HG02763 (cell line): ENCODE data around the gene TK1.
"Not testable (repeated sequence)": the region's sequence is repeated elsewhere in the genome, so short reads cannot be mapped to it uniquely, and the experiment has no call there.

ENCODE experiments used
- ATAC-seq: cut with Tn5 transposase; IDR thresholded peaks from one replicate; pipeline ENCODE4 v1.9.1; 2021; ENCODE audit warnings: mild to moderate bottlenecking, moderate library complexity; ENCODE audit not compliant: unreplicated experiment

Gene TK1

DNA sequence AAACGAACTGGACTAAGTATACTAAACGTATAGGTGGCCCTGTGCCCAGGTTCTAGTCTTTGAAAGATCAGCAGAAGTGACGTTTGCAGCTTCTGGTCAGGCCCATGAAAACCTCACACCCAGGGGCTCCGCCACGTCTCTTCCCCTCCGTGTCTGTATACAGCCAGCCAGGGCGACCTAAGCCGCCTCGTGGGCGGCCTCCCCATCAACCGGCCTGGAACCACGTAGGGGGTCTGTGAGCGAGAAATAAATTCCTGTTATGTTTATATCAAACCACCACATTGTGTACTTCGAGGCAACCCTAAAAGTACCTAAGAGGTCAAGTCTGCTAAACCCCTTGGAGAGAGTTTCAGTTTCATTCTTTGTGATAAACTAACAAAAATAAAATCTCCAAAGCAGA, 6.8 kb downstream of the TK1 start:
- ATAC-seq = no peak

DNA sequence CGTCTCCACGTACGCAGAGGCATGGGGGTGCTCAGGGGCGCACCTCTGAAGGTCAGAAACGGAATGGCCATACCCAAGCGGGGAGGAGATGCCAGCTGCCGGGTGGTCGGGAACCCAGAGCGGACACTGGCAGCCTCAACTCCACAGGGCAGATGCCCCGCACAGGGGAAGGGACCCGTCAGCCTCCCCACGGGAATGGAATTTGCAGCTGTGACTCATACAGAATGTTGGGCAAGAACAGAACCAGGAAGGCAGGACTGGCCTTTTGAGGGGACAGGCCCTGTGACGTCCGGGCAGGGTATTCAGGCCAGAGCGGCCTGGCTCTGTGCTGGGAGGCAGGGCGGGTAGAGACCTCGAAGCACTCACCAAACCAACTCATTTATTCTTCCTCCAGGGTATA, 7.5 kb downstream of the TK1 start:
- ATAC-seq = no peak

DNA sequence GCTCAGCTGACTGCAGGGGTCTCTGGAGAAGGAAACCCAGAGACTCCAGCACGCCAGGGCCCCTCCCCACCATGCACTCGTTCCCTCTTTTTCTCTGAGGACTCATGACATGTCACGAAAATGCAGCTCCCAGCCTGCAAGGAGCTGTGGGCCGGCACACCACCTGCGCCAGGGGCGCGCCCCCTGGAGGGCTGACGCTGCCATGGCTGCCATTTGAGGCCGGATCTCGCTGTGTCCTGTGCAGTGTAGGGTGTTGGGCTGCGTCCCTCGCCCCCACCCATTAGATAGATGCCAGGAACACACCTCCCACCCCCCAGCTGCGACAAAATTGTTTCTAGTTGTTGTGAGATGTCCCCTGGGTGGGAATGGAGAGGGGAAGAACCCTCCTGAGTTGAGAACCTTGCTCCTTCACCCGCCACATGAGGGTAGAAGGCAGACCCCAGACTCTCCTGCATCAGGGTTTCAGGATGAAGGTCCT, 10.3 kb downstream of the TK1 start:
- no peak for ATAC-seq

DNA sequence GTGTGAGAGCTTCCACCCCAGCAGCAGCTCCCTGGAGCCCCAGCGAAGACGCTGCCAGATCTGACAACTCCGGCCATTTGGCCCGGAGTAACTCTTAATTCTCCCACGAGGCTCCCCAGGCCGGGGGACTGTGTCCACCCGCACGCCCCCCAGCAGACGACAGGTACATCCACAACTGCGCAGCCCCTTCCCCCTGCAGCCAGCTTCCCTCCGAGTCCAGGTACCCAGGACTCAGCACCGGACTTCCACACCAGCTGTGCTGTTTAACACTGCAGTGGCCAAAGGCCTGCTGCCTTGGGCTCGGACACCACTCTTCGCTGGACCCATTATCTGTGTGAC, 11.2 kb downstream of the TK1 start:
- no peak for ATAC-seq

DNA sequence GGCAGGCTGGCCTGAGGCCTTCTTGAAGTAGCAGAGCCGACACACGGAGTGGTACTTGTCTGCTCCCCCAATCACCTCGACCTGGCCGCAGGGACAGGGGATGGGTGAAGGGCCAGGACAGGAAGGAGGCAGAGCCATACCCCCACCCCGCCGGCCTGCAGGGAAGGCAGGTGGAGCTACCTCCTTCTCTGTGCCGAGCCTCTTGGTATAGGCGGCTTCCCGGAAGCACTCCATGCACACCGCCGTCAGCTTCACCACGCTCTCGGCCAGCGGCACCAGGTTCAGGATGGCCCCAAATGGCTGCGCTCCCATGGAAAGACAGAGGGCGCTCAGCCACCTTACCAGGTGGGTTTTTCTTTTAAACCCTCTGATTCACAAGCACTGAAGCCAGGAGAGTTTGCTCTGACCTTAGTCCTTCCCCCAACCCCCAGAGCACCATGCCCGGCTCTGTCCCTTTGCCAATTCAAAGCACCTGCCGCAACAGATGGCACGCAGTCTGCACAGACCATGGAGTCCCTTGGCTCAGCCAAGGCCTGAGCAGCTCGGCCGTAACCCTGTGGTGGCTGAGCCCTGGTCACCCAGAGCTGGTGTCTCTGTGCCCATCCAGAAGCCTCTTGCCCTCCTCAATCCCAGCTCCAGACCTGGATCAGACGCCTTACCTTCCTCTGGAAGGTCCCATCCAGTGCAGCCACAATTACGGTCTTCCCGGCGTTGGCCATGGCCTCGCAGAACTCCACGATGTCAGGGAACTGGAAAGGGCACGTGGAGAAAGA, 11.8 kb downstream of the TK1 start:
- no peak for ATAC-seq

DNA sequence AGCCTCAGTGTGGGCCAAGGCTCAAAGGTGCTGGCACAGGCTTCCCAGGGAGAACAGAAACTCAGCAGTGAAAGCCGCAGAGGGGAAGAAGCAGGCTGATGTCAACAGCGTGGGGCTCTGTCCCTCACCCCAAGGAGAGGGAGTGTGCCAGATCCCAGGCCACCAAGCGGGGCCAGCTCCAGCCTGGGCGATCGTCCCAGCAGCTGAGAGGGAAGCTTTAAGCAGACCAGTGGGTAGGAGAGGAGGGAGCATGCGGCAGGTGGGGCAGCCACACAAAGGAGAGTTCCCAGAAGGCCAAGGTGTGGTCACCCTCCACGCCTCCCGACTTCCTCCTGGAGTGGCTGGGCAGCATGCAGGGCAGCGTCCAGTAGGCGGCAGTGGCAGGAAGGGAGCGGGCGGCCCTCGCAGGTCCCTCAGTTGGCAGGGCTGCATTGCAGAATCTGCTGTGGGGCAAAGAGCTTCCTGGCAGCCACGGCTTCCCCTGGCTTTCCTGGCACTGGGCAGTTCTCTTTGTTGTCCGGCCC, 12.4 kb downstream of the TK1 start:
- no peak for ATAC-seq

DNA sequence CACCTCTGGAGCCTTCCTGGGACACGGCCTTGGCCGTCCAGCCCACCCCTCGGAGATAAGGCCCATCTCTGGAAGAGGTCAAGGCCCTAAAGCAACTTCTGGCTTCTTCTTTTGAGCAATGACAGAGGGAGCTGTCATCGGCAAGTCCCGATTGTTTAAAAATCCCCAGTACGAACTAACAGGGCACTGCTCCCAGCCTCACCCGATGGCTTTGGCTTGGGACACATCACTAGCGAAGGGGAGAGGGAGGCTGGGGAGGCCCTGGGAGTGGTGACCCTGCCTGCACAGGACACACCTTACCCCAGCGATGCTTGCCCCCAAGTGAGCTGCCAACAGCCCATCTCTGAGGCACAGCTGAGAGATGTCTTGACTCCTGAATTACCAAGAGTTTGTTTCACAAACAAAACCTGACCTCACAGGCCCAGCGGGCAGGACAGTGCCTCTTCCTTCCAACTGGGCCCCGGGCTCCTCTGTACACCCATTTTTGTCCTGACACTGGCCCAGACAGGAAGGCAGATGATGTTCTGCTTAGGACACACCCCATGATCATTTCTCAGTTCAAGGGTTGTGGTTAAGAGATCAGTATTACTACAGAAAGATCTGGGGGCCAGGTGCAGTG, 13.6 kb downstream of the TK1 start:
- no peak for ATAC-seq

DNA sequence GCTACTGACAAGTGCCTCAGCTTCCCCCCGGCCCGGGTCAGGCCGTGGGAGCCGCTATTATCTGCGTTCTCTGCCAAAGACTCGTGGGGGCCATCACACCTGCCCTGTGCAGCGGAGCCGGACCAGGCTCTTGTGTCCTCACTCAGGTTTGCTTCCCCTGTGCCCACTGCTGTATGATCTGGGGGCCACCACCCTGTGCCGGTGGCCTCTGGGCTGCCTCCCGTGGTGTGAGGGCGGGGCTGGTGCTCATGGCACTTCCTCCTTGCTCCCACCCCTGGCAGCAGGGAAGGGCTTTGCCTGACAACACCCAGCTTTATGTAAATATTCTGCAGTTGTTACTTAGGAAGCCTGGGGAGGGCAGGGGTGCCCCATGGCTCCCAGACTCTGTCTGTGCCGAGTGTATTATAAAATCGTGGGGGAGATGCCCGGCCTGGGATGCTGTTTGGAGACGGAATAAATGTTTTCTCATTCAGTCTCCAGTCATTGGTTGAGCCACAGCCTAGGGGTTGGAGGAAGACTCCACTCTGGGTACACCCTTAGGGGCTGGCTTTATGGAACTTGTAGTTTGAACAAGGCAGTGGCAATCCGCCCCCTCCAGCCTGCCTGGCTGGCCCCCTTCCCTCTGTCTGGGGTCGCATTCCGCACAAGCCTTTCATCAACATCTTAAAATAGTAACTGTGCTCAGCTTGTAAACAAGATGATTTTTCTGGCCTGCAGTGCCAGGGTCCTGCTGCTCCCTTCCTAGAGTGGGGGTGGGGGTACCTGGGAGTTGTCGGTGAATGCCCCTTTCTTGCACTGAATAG, 14.4 kb downstream of the TK1 start:
- no peak for ATAC-seq

DNA sequence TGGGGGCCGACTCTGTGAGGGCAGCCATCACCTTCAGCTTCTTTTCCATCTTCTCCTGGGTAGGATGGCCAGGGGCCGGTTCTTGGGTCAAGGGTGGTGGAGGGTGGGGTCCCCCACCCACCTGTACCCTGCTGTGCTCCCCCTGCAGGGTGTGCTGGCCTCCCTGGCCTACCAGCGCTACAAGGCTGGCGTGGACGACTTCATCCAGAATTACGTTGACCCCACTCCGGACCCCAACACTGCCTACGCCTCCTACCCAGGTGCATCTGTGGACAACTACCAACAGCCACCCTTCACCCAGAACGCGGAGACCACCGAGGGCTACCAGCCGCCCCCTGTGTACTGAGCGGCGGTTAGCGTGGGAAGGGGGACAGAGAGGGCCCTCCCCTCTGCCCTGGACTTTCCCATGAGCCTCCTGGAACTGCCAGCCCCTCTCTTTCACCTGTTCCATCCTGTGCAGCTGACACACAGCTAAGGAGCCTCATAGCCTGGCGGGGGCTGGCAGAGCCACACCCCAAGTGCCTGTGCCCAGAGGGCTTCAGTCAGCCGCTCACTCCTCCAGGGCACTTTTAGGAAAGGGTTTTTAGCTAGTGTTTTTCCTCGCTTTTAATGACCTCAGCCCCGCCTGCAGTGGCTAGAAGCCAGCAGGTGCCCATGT, 15.1 kb downstream of the TK1 start:
- ATAC-seq = not testable (repeated sequence)

DNA sequence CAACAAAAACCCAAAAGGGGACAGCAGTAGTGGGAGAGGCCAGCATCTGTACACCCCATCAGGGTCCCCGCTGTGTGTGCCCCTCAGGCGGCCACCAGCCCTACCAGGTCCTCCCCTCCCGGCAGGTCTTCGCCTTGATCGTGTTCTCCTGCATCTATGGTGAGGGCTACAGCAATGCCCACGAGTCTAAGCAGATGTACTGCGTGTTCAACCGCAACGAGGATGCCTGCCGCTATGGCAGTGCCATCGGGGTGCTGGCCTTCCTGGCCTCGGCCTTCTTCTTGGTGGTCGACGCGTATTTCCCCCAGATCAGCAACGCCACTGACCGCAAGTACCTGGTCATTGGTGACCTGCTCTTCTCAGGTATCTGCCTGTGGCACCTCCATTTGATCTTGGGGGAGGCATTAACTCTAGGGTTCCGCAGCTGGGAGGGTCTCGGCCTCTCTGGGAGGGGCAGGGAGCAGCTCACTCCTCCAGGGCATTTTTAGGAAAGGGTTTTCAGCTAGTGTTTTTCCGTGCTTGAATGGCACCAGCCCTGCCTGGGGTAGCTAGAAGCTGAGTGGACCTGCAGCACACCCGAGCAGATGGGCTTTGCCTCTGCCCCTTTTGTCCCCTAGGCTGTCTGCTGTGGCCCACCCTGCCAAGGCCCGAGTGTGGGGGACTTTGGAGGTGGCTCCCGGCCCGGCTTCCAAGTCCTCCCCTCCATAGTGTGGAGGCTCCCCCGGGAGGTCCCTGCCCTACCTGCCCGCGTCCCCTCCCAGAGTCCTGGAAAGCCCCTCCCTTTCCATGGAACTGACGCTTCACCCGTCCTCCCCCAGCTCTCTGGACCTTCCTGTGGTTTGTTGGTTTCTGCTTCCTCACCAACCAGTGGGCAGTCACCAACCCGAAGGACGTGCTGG, 15.9 kb downstream of the TK1 start:
- no peak for ATAC-seq

DNA sequence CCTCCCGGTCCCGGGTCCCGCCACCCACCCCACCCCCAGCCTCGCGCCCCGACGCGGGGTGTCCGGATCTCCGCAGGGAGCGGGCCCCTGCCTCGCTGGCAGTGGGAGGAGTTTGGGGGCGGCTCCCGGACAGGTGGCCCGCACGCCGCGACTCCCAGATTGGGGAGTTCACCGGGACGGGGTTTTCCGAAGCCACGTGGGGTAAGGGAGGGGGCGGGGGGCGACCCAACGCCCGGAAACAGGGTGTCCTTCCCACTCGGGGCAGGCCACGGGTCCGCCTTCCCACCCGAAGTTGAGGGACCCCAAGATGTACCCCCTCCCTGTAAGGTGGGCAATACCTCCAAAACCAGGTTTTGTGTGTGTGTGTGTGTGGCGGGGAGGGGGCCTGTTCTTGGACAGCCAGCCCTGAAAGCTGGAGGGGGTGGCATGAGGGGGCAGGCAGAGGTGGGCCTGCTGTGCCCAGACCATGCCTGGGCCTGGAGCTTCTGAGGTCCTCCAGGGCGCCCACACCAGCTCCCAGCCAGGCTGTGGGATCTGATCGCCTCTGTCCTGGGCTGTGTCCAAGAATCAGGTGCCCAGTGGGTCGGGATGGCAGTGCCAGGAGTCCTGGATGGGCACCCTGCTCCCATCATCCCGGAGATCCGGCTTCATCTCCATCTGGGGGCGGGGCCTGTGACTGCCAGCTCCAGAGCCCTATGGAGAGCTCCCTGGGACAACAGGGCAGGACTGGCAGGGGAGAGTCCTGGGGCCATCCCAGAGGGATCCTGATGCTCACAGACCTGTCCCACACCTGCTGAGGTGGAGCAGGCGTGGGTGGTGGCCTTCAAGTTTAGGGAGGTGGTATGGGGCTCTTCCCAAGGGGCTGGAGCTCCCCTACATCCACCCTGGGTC, 17.7 kb downstream of the TK1 start:
- ATAC-seq = peak; percentile 17

DNA sequence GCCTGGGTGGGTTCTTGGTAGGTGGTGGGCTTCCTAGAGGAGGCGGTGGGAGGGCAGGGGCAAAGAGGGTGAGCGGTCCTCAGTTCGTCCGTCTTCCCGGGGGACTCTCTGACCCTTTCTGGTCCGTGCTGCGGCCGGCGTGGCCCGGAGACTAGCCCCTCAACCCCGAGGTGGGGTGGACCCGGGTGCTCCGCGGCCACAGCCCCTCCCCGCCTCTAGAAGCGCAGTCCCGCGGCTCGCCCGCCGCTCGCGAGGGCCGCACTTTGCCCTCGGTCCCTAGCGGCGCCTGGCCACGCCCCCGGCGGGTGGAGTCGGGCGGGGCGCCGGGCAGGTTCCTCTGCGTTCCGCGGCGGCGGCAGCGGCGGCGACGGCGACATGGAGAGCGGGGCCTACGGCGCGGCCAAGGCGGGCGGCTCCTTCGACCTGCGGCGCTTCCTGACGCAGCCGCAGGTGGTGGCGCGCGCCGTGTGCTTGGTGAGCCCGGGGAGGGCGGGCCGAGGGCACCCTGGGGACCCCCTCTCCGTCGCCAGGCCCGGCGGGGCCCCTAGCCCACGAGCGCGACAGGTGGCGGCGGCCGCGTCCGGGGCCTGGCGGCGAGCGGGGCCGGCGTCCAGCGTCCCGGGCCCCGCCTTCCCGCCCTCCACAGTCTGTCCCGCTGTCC, 18.5 kb downstream of the TK1 start, which contains the start of gene SYNGR2:
Gene SYNGR2 (plus strand): TSS at position 340 of the 661 bp plus-strand sequence. CDS start 36 bp downstream, at position 376.
- peak; percentile 46 for ATAC-seq

DNA sequence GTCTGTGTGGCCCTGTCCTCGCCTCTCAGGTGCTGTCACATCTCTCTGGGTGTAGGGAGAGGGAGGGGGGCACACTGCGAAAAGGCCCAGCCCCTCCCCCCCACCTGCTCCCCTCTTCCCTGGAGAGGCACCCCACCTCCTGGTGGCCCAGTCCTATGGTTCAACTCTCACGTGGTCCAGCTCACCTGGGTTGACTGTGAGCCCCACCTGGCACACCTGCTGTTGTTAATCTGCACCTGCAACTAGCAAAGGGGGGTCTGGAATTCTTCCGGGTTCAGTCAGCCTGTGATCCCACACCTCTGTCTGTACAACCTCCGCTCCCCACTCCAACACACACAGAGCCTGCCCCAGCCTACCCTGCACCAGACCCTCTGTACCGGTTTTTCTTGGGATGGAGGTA, 20.4 kb downstream of the TK1 start:
- no peak for ATAC-seq

DNA sequence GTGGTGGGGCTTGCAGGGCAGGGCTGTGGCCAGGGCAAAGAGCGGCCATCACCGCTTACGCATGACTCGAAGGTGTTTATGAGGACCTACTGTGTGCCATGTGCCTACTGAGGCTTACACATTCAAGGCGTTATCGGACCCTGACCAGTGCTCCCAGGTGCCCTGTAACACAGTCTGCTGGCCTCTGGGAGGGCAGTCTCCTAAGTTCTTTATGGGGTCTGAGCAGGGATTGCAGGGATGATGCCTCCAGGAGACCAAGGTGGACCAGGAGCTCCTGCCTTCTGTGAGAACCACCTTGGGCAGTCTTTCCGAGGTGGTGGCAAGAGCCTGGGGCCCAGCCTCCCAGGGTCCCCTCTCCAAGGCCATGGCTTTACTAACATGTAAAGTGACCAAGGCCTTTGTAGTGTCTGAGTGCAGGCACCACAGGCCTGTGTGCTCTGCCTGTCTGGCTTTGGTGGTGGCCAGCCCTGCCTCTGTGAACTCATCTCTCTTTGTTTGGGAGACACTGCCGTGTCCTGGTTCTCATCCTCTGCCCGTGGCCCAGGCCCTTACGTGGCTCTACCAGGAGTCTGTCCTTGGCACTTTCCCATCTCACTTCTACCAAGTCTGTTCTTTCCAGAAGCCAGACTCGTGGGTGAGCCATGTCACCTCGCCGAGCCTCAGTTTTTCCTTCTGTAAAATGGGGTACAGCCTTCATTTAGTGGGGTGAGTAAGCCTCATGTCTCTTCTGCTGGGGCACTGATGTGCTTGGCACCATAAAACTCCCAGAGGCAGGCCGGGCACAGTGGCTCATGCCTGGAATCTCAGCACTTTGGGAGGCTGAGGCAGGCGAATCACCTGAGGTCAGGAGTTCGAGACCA, 21.9 kb downstream of the TK1 start:
- no peak for ATAC-seq

DNA sequence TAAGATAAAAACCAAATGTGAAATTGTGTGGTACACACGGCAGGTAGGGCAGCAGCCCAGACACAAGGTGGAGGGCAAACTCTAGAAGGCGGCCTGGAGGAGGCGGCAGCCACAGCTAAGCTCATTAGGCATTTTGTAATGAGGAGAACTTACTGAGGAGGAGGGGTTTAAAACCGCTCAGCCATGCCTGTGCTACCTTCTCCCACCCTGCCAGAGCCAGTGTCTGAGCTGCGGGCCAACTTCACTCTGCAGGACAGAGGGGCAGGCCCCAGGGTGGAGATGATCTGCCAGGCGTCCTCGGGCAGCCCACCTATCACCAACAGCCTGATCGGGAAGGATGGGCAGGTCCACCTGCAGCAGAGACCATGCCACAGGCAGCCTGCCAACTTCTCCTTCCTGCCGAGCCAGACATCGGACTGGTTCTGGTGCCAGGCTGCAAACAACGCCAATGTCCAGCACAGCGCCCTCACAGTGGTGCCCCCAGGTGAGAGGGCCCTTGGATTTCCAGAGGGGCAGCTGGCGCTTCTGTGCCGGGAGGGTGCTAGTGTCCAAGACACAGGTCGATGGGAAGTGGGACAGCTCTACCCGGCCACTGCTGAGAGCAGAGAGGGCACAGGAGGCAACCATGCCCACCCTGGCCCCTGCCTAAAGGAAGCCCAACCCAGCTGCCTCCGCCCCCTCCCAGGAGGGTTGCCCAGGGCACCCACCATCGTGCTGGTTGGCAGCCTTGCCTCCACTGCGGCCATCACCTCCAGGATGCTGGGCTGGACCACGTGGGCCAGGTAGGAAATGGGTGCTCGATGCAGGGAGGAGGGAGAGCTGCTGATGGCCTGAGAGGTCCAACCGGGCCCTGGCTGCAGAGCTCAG, 22.7 kb downstream of the TK1 start:
- ATAC-seq = no peak

DNA sequence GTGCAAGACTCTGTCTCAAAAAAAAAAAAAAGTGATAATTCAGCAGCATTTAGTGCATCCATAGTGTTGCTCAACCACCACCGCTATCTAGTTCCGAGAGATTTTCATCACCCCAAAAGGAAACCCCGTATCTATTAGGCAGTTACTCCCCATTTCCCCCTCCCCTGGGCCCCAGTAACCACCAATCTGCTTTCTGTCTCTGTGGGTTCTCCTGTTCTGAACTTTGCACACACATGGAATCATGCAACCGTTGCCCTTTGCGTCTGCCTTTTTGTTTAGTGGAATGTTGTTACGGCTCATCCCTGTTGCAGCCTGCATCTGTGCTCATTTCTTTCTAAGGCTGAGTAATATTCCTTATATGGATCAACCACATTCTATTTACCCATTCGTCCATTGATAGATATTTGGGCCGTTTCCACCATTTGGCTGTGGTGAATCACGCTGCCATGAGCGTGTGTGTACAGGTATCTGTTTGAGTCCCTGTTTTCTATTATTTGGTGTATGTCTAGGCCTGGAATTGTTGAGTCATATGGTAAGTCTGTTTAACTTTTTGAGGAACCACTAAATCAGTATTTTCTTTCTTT, 27.2 kb downstream of the TK1 start:
- ATAC-seq = no peak
